ENCODE results near the gene HOOK2. TPM values are rescaled to one million over a fixed set of nuclear protein-coding genes. Genes with fewer than 3 reads are reported as not detected.
A peak's percentile ranks its signal among the peaks of the same experiment; 100 is the strongest.

Gene HOOK2
- total and polyA plus RNA-seq, 2 of the 13 experiments (the other 11 are each of a cell fraction or from before 2014, with no cell fraction given) = 9.2 to 12.9 TPM

- TF ChIP-seq KLF15 (CRISPR knock-in tag; IDR thresholded peaks at IDR 0.05; ENCODE audit: borderline replicate concordance) (no peak), ZNF143 (CRISPR knock-in tag; IDR thresholded peaks at IDR 0.05) (no peak), ZBTB7A (CRISPR knock-in tag; IDR thresholded peaks at IDR 0.05) (no peak), TBL1XR1 (IDR thresholded peaks at IDR 0.05; ENCODE audit: borderline replicate concordance, low read length, partially characterized antibody) (no peak), GTF3A (CRISPR knock-in tag; conservative IDR thresholded peaks at IDR 0.05) (no peak), ZNF20 (CRISPR knock-in tag; IDR thresholded peaks at IDR 0.05) (no peak), BCL6 (CRISPR knock-in tag; IDR thresholded peaks at IDR 0.05) (0 out of 2 replicates have a peak, but pooled peaks have one; percentile 25), FOXO1 (CRISPR knock-in tag; IDR thresholded peaks at IDR 0.05) (peak; percentile 67; the same call in 1 of the 2 replicates), ZNF496 (CRISPR knock-in tag; IDR thresholded peaks at IDR 0.05; ENCODE audit: insufficient replicate concordance) (no peak), RFXANK (CRISPR knock-in tag; IDR thresholded peaks at IDR 0.05) (no peak), HMGA1 (CRISPR knock-in tag; conservative IDR thresholded peaks at IDR 0.05) (no peak), ZNF343 (CRISPR knock-in tag; IDR thresholded peaks at IDR 0.05) (no peak), AKNA (CRISPR knock-in tag; IDR thresholded peaks at IDR 0.05; ENCODE audit: borderline replicate concordance) (no peak), ARID3A (IDR thresholded peaks at IDR 0.05; ENCODE audit: low read depth, low read length) (no peak), CSRNP2 (CRISPR knock-in tag; conservative IDR thresholded peaks at IDR 0.05; ENCODE audit: low read depth) (no peak), ZNF597 (CRISPR knock-in tag; IDR thresholded peaks at IDR 0.05) (no peak), KLF6 (CRISPR knock-in tag; IDR thresholded peaks at IDR 0.05) (0 out of 2 replicates have a peak, but pooled peaks have one; percentile 37), ATF7 (IDR thresholded peaks at IDR 0.05) (no peak), ATF7 (CRISPR knock-in tag; IDR thresholded peaks at IDR 0.05) (no peak), THRA (CRISPR knock-in tag; IDR thresholded peaks at IDR 0.05; ENCODE audit: borderline replicate concordance) (0 out of 2 replicates have a peak, but pooled peaks have one; percentile 25), ZBTB38 (CRISPR knock-in tag; IDR thresholded peaks at IDR 0.05) (peak; percentile 37; the same call in 1 of the 2 replicates)
Observed at GRCh38 chr19:12766051-12766521, 9.3 kb downstream of the HOOK2 start (continued).

Data from HepG2 (cell line).